HL-60/S4 (cell line): ENCODE data around the gene CYB561D2.
"Not testable (repeated sequence)": the region's sequence is repeated elsewhere in the genome, so short reads cannot be mapped to it uniquely, and the experiment has no call there.

Experiments
- in situ Hi-C: fragments of 300-500 bp; cut with MboI; formaldehyde crosslinking; loops from 2 replicates; pipeline ENCODE4 v1.14.3; 2022; ENCODE audit warnings: low sequenced_read_pairs

The CYB561D2 gene, protein sequence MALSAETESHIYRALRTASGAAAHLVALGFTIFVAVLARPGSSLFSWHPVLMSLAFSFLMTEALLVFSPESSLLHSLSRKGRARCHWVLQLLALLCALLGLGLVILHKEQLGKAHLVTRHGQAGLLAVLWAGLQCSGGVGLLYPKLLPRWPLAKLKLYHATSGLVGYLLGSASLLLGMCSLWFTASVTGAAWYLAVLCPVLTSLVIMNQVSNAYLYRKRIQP

DNA sequence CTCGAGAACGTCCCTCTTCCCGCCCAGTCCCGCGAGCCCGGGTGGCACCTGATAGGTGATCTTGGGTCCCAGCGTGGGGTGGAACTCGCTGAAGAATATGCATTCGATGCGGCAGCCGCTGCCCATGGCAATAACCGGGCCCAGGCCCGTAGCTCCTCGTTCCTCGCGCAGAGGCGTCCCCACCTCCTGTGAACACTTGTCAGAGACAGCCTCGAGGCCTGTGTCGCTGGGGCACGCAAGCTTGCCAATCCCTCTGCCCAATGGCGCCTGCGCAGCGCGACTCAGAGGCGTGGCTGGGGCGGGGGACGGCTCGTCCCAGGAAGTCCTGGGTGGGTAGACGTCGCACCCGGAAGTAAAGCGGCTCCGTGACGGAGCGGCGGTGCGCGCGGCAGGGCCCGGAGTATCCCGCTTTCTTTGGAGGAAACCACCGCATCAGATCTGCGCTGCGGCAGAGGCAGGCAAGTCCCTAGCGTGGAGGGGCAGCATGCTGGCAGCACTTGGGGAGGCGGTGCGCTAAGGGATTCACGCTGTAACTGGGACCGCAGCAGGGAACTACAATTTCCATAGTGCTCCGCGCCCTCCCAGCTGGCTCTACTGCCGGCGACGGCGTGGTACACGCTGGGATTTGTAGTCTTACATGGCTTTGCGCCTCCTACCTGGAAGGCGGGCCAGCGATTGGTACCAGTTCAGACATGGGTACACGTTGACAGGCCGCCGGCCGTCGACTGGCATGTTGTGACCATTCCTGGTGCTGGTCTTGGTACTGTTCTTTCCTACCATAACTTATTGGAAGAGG is at the start of gene CYB561D2, which contains the start of gene NPRL2:
Gene CYB561D2 (plus strand): TSS at position 336 of the 796 bp plus-strand sequence. CDS start 572 bp downstream, outside the sequence.
Gene NPRL2 (minus strand): TSS at position 249 of the 796 bp plus-strand sequence. CDS start 123 bp downstream, at position 126.
- in situ Hi-C loops: loop anchor here (25.0 kb wide), 1 partner anchor 187 kb away; no protein-coding TSS in a partner anchor

DNA sequence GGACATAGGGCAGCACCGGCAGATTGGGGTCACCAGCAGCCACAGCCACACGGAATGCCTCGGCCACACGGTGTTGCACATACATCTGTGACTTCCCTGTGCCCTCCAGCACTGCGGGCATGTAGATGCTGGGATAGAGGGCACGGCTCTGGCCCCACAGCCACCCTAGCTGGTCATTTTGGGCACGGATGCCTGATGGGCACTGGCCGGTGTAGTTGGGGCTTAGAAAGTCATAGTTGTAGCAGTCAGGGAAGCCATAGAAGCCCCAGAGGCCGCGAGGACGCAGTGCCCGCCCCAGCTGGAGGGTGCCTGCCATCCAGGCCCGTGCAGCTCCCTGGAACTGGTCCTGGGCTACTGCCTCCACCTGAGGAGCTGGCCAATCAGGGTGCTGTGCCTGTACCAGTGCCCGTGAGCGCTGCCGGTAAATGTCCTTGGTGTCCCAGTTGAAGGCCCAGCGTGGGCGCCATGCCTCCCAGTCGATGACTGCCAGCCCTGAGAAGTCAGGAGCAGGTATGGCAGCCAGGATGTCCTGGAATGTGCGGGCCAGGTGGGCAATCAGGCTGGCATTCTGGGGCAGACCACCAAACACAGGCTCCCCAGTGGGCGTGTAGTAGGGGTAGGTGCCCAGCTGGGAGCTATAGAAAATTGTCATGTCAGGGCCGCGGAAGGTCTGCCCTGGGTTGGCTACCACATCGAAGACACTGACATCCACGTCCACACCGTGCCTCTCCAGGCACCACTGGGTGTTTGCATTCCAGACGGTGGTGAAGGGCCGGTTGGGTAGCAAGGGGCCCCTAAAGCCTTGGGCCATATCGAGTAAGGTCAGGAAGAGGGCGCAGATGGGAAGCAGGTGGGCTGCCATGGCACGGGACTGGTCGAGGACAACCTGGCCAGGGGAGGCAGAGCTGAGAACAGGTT is 48.3 kb upstream of the CYB561D2 start:
- in situ Hi-C loops: no loop called here

- in situ Hi-C loops: no loop called here
Observed at GRCh38 chr3:50303013-50303815, 47.4 kb upstream of the CYB561D2 start, which contains the start of gene HYAL1. HYAL1 (minus strand) TSS chr3:50303574; CDS start chr3:50302956, 618 bp downstream.

DNA sequence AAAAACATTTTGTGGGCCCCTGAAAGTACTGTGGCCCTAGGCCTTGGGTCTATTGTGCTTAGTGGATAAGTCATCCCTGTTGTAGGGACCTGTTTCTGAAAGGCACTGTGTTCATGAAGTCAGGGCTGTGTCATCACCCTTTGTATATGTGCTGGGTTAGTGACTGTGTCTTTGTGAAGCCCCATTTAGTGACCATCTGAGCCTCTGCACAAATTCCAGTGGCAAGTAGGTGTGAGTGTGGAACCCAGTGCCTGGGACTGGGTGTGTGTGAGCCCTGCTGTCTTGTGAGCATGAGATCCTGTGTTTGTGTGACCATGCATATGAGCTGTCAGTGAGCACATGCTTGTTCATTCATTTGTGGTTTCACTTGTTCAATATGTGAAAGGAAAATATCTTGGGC is 46.1 kb upstream of the CYB561D2 start:
- in situ Hi-C loops: no loop called here

DNA sequence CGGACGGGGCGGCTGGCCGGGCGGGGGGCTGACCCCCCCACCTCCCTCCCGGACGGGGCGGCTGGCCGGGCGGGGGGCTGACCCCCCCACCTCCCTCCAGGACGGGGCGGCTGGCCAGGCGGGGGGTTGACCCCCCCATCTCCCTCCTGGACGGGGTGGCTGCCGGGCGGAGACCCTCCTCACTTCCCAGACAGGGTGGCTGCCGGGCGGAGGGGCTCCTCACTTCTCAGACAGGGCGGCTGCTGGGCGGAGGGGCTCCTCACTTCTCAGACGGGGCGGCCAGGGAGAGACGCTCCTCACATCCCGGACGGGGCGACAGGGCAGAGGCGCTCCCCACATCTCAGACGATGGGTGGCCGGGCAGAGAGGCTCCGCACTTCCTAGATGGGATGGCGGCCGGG is 38.6 kb upstream of the CYB561D2 start:
- in situ Hi-C loops: not testable (repeated sequence)

GRCh38 chr3:50314342-50314741 is 36.3 kb upstream of the CYB561D2 start:
- in situ Hi-C loops: no loop called here

- in situ Hi-C loops: no loop called here
Observed at GRCh38 chr3:50314816-50315215, 35.8 kb upstream of the CYB561D2 start.

GRCh38 chr3:50316657-50317242 is 33.9 kb upstream of the CYB561D2 start:
- in situ Hi-C loops: no loop called here

DNA sequence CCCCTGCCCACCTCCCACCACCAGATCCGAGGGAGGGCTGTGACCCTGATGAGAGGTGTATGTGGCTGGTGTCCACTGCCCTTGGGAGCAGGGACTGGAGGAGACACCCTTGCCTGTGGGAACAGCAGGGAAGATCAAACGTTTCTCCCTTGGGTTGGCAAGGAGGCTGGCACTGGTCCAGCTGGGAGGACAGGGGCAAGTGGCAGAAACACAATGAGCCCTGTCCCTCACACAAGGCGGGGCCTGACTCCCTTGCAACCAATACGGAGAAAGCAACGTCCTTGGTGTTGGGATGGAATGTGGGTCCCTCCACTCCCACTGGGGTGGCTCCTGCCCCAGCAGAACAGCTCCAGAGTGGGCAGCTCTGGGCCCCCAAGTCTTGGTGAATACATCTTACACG is 33.4 kb upstream of the CYB561D2 start:
- in situ Hi-C loops: no loop called here

DNA sequence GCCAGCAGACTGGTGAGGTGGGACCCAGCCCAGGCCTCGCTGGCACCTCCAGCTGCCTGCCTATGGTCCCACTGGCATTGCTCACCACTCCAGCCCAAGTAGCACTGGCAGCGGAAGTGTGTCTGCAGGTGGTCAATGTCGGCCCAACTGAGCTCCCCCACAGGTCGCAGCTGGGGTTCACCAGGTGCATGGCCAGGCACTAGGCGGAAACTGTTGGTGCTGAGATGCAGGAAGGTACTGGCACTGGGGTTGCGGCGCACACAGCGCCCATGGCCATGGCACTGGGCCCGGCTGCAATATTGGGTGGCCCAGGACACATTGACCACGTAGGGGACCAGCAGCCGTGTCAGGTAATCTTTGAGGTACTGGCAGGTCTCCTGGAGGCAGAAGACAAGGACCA is 32.5 kb upstream of the CYB561D2 start:
- in situ Hi-C loops: no loop called here

DNA sequence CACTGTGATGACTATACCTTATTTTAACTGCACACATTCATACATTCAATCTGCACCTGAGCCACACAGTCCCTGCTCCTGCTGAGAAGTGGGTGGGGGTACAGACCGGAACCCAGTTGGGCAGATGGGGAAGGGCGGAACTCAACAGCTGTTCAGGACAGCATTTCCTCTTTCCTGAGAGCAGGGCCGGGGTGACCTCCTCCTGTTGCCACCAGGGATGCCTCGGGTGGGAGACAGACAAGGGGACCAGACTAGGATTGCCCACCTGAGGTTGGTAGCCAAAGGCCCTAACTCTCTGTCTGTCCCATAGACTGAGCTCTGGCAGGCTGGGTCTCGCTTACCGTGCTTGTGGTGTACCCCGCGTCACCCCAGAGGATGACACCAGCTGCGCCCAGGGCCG is 32.0 kb upstream of the CYB561D2 start:
- in situ Hi-C loops: no loop called here

- in situ Hi-C loops: no loop called here
Observed at GRCh38 chr3:50319181-50319893, 31.3 kb upstream of the CYB561D2 start.

- in situ Hi-C loops: no loop called here
Observed at GRCh38 chr3:50319894-50320625, 30.6 kb upstream of the CYB561D2 start.

GRCh38 chr3:50320853-50321335 is 29.8 kb upstream of the CYB561D2 start:
- in situ Hi-C loops: no loop called here

DNA sequence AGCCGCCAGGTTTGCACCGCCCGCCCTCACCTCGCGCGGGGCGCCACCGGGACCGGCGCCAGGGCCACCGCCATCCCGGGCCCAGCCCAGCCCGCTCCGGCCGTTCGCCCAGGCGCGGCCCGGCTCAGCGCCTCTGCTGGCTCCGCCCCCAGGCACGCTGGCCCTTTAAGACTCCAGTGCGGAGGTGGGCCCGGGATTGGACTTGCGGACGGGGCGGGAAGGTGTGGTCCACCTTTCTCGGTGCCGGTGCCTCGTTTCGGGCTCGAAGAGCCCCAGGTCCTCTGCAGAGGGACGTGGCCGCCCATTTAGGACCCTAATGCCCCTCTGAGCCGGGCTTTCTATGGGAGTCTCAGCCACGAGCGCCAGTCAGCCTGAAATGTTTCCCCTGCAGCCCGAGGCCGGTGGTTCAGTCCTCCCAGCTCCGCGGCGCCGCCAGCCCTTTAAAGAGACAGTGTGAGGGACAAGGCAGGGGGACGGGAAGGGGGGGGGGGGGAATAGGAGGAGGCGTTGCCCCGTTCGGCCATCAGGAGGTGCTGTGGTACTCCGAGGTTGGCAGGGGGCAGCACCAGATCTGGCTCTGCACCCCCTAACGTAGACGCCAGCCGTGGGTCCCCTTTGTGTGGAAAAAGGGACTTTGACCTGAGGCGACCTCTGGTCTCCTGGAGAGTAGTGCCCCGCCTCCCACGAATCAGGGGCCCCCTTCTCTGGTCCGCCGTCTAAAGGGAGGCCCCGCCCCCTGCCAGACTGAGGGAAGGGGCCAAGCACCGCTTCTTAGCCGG is 29.1 kb upstream of the CYB561D2 start:
- in situ Hi-C loops: no loop called here

DNA sequence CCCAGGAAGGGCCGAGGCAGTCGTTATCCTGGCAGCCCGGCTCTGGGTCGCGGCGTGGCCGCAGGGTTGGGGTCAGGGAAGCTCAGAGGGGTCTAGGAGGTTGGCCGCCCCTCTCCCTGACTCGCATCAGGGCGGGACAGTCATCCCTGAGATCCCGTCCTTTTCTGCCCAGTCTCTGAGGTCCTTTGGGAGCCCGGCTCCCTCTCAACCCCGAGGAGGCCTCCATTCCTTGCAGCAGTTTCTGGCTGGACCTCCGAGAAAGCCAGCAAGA is 28.6 kb upstream of the CYB561D2 start:
- in situ Hi-C loops: no loop called here

- in situ Hi-C loops: no loop called here
Observed at GRCh38 chr3:50322386-50323091, 28.1 kb upstream of the CYB561D2 start, which contains the start of gene HYAL2. HYAL2 (minus strand) TSS chr3:50322745; CDS start chr3:50320489, 2,256 bp downstream.
